ENCODE results near the gene KLRG1. TPM values are rescaled to one million over a fixed set of nuclear protein-coding genes. Genes with fewer than 3 reads are reported as not detected.

Gene KLRG1
- total RNA-seq, 1 experiment from 2014 or later: 2.1 TPM

GRCh38 chr12:8985213-8985754 is 4.1 kb upstream of the KLRG1 start:
- Histone ChIP-seq H2BK15ac (ENCODE audit: low read depth, low read length) (no peak overlapping the region), H3K14ac (ENCODE audit: insufficient read depth, low read length) (no peak overlapping the region), H3K27ac (ENCODE audit: insufficient read length, low read depth, low read length) (no peak overlapping the region), H4K20me1 (ENCODE audit: control insufficient read depth, insufficient read depth, insufficient read length) (no peaks in the 10 kb centered on the region), H3K56ac (ENCODE audit: insufficient read length, low read depth, low read length) (no peak overlapping the region), H2AK5ac (ENCODE audit: insufficient read length, low read length) (no peak overlapping the region), H3K79me1 (ENCODE audit: insufficient read depth, low read depth, low read length, poor library complexity, severe bottlenecking) (no peaks in the 10 kb centered on the region), H4K91ac (ENCODE audit: insufficient read length, low read depth, low read length) (no peak overlapping the region), H4K8ac (replicated peaks; ENCODE audit: insufficient read length, low read depth, low read length) (no peak overlapping the region), H2BK120ac (ENCODE audit: low read depth, low read length, poor library complexity, severe bottlenecking) (no peak overlapping the region), H2BK5ac (ENCODE audit: insufficient read length, low read length) (no peak overlapping the region), H3K79me2 (ENCODE audit: insufficient read depth, low read length) (no peaks in the 10 kb centered on the region), H2BK20ac (ENCODE audit: low read depth, low read length, poor library complexity, severe bottlenecking) (no peak overlapping the region), H3K9ac (ENCODE audit: extremely low read depth, insufficient read length, low read length) (no peak overlapping the region), H4K5ac (ENCODE audit: insufficient read length, low read depth, low read length) (no peak overlapping the region), H3K9me3 (ENCODE audit: control insufficient read depth, low read depth, low read length) (no peaks in the 10 kb centered on the region), H2AFZ (ENCODE audit: low read length) (no peak overlapping the region), H3K18ac (ENCODE audit: insufficient read length, low read depth, low read length) (no peak overlapping the region), H2BK12ac (ENCODE audit: insufficient read length, low read depth, low read length) (no peak overlapping the region), H3K4ac (ENCODE audit: low read depth, low read length) (no peak overlapping the region), H3K27me3 (ENCODE audit: insufficient read depth, low read length) (no peaks in the 10 kb centered on the region), H3K23me2 (ENCODE audit: insufficient read length, low read depth, low read length, poor library complexity, severe bottlenecking) (no peaks in the 10 kb centered on the region), H3K4me2 (ENCODE audit: insufficient read depth, insufficient read length, low read length) (no peak overlapping the region), H3T11ph (ENCODE audit: low read length) (no peak overlapping the region), H3K4me1 (ENCODE audit: insufficient read depth, low read length) (no peaks in the 10 kb centered on the region), H3K23ac (ENCODE audit: insufficient read length, low read depth, low read length) (no peak overlapping the region)
- no CpG with 5 or more reads among the region's 1 CpG for WGBS (ENCODE audit: extremely low coverage, insufficient read length, low lambda C conversion rate)
- Mint-ChIP-seq H3K4me3 (no peak overlapping the region), H3K9me3 (no peaks in the 10 kb centered on the region), H3K36me3 (ENCODE audit: insufficient read depth in 1 of 3, low read depth in 3 of 3) (no peaks in the 10 kb centered on the region), H3K27me3 (ENCODE audit: low read depth) (no peaks in the 10 kb centered on the region), H3K4me1 (no peaks in the 10 kb centered on the region), H3K27ac (no peak overlapping the region)
- no peak for DNase-seq
- no peak for TF ChIP-seq CTCF (conservative IDR thresholded peaks at IDR 0.05)
